Vagina (tissue), 2 donors: Measurements from ENCODE around the gene LRP11. TPM values are rescaled to one million over a fixed set of nuclear protein-coding genes. Genes with fewer than 3 reads are reported as not detected.

Experiments used
- DNase-seq, 2 donors: peaks; one replicate each; pipeline ENCODE4 v3.0.0-alpha.2; 2017; ENCODE audit errors: extremely low spot score in 2 of 2
- H3K27ac ChIP-seq: fragments of 200-600 bp; sonication (generic); one replicate; pipeline ENCODE4 v1.5.1; 2019
- H3K27me3 ChIP-seq: fragments of 200-600 bp; sonication (generic); one replicate; pipeline ENCODE4 v1.5.1; 2019
- H3K36me3 ChIP-seq, 2 donors: fragments of 200-600 bp; sonication (generic); one replicate each; pipeline ENCODE4 v1.5.1; 2017 to 2019
- H3K4me1 ChIP-seq: fragments of 200-600 bp; sonication (generic); one replicate; pipeline ENCODE4 v1.5.1; 2019
- H3K4me3 ChIP-seq, 2 donors: fragments of 200-600 bp; sonication (generic); 1 replicate in 1 of 2; 2 replicates in 1 of 2; pipeline ENCODE4 v1.5.1; 2016 to 2019
- H3K9me3 ChIP-seq: fragments of 200-600 bp; sonication (generic); one replicate; pipeline ENCODE4 v1.5.1; 2019
- POLR2A ChIP-seq, 2 donors: fragments of 450-650 bp; IDR thresholded peaks; one replicate each; pipeline ENCODE4 v1.6.1; 2017; ENCODE audit warnings: antibody characterized with exemption in 2 of 2, mild to moderate bottlenecking in 2 of 2, moderate library complexity in 2 of 2
- POLR2AphosphoS5 ChIP-seq, 2 donors: sonication (generic); formaldehyde crosslinking; IDR thresholded peaks; one replicate each; pipeline ENCODE4 v1.9.0; 2017; ENCODE audit warnings: antibody characterized with exemption in 2 of 2, mild to moderate bottlenecking in 2 of 2, low read depth in 1 of 2; ENCODE audit not compliant: insufficient read depth in 1 of 2
- intact Hi-C: fragments of 100-400 bp; cut with DNase I; formaldehyde crosslinking; loops from one replicate; pipeline ENCODE4 v1.15.1; 2023
- total RNA-seq: library from RNA; depleted of rRNA; stranded (reverse); fragments of >200 nt; gene quantifications from one replicate; pipeline ENCODE4 v1.2.3, GENCODE V29; 2016
- TF ChIP-seq, protein P1 (sequence below), 3 experiments: fragments of 450-650 bp in 2 of 3; fragments of 200-600 bp in 1 of 3; sonication (generic) in 1 of 3; IDR thresholded peaks; one replicate each; pipeline ENCODE4 v1.5.1; 2017 to 2019; ENCODE audit warnings: antibody characterized with exemption in 3 of 3, mild to moderate bottlenecking in 2 of 3, moderate library complexity in 2 of 3

The LRP11 gene
- total RNA-seq, 1 donor from 2014 or later, result 35.1 TPM

DNA sequence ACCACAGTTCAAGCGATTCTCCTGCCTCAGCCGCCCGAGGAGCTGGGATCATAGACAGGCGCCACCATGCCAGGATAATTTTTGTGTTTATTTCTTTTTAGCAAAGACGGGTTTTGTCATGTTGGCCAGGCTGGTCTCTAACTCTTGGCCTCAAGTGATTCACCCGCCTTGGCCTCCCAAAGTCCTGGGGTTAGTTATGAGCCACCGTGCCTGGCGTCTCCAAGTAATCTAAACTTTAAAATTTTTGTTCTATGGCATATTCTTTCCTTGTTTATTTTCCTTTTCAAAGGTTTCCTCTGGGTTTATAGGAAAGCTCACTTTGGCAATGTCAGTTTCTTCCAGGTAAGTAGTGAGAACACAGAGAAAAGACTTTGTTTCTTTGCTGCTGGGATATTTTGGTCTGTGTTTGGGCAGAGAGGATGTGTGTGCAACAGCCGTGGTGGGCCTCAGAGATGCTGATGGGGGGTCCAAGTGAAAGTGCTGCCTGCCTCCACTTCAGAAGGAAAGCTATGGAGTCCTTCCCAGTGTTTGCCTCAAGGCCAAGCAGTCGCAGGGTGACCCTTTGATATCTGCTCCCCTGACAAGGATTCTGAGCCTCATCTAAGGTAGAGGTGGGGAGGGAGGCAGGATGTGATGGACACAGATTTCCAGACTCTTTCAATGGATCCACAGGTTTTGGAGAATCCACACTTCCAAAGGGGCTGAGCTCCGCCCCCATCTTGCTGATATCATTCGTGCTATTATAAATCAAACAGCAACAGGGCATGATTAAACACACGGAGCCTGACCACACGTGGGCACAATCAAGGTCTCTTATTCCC lies 2.3 kb downstream of the LRP11 start:
- no peaks in the 10 kb centered on the region for H3K27me3 ChIP-seq
- no peak overlapping the region for H3K4me3 ChIP-seq
- peak in 1 of 2 donors; percentile 54 for DNase-seq
- peaks cover 44% of the 10 kb centered on the region for H3K4me1 ChIP-seq
- H3K27ac ChIP-seq, result no peak overlapping the region
- no peak for TF ChIP-seq POLR2A (IDR thresholded peaks at IDR 0.05)
- TF ChIP-seq POLR2AphosphoS5 (IDR thresholded peaks at IDR 0.05; ENCODE audit: insufficient read depth in 1 of 2, low read depth in 1 of 2), result no peak
- TF ChIP-seq, protein P1, sequence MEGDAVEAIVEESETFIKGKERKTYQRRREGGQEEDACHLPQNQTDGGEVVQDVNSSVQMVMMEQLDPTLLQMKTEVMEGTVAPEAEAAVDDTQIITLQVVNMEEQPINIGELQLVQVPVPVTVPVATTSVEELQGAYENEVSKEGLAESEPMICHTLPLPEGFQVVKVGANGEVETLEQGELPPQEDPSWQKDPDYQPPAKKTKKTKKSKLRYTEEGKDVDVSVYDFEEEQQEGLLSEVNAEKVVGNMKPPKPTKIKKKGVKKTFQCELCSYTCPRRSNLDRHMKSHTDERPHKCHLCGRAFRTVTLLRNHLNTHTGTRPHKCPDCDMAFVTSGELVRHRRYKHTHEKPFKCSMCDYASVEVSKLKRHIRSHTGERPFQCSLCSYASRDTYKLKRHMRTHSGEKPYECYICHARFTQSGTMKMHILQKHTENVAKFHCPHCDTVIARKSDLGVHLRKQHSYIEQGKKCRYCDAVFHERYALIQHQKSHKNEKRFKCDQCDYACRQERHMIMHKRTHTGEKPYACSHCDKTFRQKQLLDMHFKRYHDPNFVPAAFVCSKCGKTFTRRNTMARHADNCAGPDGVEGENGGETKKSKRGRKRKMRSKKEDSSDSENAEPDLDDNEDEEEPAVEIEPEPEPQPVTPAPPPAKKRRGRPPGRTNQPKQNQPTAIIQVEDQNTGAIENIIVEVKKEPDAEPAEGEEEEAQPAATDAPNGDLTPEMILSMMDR (IDR thresholded peaks at IDR 0.05), result no peak
- H3K36me3 ChIP-seq, result no peaks in the 10 kb centered on the region
- intact Hi-C loops, result no loop called here
- no peaks in the 10 kb centered on the region for H3K9me3 ChIP-seq

DNA sequence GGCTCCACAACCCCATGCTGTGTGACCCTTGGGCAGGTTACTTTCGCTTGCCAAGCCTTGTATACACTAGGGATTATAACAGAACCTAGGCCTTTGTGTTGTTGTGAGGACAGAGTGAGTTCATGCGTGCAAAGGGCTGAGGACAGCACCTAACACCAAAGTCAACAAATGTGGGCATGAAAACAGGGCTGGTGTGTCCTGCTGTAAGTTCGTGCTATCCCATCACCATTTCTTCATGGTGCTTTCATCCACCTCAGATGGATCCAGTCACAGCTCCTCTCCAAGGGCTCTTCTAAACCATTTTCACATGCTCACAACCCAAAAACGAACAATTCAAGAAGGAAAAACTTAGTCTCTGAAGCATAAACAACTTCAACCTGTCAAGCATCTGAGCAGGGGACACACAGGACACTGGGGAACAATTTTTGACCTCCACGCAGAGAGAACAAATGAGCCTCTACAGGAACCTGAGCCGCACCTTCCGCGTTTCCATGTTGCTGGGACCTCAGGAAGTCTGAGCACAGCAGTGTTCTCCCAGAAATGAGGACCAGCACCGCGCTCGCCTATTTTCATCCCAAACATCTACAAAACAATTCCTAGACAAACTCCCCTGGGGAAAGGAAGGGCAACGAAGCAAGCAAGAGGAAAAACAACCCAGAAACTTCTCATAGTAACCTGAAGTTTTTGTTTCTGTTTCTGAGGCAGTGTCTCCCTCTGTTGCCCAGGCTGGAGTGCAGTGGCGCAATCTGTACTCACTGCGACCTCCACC lies 3.1 kb downstream of the LRP11 start:
- DNase-seq, result peak; percentile 40 to 77
- Histone ChIP-seq H3K27ac (no peak overlapping the region), H3K36me3 (no peaks in the 10 kb centered on the region), H3K9me3 (no peaks in the 10 kb centered on the region), H3K4me1 (peaks cover 49% of the 10 kb centered on the region), H3K27me3 (no peaks in the 10 kb centered on the region), H3K4me3 (no peak overlapping the region)
- intact Hi-C loops, result no loop called here
- TF ChIP-seq, protein P1 (IDR thresholded peaks at IDR 0.05), result no peak
- TF ChIP-seq POLR2A (IDR thresholded peaks at IDR 0.05) (no peak), POLR2AphosphoS5 (IDR thresholded peaks at IDR 0.05; ENCODE audit: insufficient read depth in 1 of 2, low read depth in 1 of 2) (no peak)

DNA sequence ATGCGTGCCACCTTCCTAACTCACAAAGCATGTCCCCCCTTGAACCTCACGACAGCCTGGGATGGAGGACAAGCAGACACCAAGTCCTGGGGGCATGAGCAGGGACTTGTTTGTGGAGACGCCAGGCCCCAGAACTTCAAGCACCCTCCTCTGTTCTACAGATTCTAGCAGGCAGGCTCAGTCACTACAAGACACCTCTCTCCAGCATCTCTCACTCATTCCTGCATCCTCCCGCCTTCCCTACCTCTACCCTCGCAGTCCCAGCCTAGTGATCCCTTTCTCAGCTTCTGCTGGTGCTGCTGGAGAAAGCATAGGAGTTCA lies 3.7 kb downstream of the LRP11 start:
- H3K27ac ChIP-seq, result no peak overlapping the region
- peaks cover 54% of the 10 kb centered on the region for H3K4me1 ChIP-seq
- no peaks in the 10 kb centered on the region for H3K27me3 ChIP-seq
- no peaks in the 10 kb centered on the region for H3K9me3 ChIP-seq
- no peak overlapping the region for H3K4me3 ChIP-seq
- DNase-seq, result peak in 1 of 2 donors; percentile 84
- TF ChIP-seq POLR2AphosphoS5 (IDR thresholded peaks at IDR 0.05; ENCODE audit: insufficient read depth in 1 of 2, low read depth in 1 of 2) (no peak), POLR2A (IDR thresholded peaks at IDR 0.05) (no peak)
- TF ChIP-seq, protein P1 (IDR thresholded peaks at IDR 0.05), result no peak
- intact Hi-C loops, result no loop called here
- H3K36me3 ChIP-seq, result no peaks in the 10 kb centered on the region

DNA sequence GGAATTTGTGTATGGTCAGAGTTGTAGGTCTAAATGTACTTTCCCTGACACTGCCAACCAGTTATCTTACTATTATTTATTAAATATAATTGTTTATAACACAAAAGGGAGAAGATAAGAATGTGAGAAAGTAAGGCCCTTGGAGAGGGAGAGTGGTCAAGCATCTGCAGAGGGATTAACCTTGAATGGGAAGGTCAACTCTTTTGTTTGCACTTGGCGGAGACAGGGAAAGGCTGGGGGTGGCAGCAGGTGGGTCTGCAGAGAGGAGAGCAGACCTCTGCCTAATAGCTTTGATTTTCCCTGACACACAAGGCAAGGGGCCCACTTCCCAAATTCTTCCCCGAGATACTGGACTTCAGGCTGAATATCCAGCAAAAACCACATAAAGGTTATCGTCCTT lies 4.2 kb downstream of the LRP11 start:
- TF ChIP-seq POLR2AphosphoS5 (IDR thresholded peaks at IDR 0.05; ENCODE audit: insufficient read depth in 1 of 2, low read depth in 1 of 2), result no peak
- TF ChIP-seq, protein P1 (IDR thresholded peaks at IDR 0.05), result no peak
- no peak for TF ChIP-seq POLR2A (IDR thresholded peaks at IDR 0.05)
- intact Hi-C loops, result no loop called here
- peaks cover 59% of the 10 kb centered on the region for H3K4me1 ChIP-seq

More for the DNA sequence above, 4.2 kb downstream of the LRP11 start:
- H3K9me3 ChIP-seq, result no peaks in the 10 kb centered on the region
- H3K36me3 ChIP-seq, result no peaks in the 10 kb centered on the region
- peak in 1 of 2 donors; percentile 44 for DNase-seq
- H3K27ac ChIP-seq, result no peak overlapping the region
- H3K27me3 ChIP-seq, result no peaks in the 10 kb centered on the region
- no peak overlapping the region for H3K4me3 ChIP-seq
